ENCODE data around the gene CAMSAP1.
"Not testable (repeated sequence)": the region's sequence is repeated elsewhere in the genome, so short reads cannot be mapped to it uniquely, and the experiment has no call there.

Gene CAMSAP1

DNA sequence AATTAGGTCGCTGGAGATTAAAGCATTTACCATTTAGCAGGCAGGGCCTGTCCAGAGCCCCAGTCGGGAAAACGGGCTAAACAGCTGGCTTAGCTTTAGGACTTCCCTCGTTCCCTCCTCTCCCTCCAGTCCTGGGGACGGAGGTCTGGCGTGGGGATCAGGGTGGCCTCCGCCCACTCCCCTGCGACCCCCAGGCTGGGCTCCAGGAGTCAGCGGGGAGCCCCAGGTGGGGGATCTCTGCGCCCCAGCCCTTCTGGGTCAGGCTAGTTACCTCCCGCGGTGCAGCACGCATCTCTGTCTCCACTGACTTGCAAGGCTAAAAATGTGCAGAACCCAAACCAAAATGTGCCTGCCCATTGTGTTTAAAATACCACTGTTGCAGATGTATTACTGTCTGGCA, 16.2 kb upstream of the CAMSAP1 start:
- TF ChIP-seq, protein P1, sequence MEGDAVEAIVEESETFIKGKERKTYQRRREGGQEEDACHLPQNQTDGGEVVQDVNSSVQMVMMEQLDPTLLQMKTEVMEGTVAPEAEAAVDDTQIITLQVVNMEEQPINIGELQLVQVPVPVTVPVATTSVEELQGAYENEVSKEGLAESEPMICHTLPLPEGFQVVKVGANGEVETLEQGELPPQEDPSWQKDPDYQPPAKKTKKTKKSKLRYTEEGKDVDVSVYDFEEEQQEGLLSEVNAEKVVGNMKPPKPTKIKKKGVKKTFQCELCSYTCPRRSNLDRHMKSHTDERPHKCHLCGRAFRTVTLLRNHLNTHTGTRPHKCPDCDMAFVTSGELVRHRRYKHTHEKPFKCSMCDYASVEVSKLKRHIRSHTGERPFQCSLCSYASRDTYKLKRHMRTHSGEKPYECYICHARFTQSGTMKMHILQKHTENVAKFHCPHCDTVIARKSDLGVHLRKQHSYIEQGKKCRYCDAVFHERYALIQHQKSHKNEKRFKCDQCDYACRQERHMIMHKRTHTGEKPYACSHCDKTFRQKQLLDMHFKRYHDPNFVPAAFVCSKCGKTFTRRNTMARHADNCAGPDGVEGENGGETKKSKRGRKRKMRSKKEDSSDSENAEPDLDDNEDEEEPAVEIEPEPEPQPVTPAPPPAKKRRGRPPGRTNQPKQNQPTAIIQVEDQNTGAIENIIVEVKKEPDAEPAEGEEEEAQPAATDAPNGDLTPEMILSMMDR (IDR thresholded peaks at IDR 0.05; ENCODE audit: low read depth, low read length), result no peak
- H3K4me3 ChIP-seq (ENCODE audit: low read depth, low read length), result no peak overlapping the region
- no peak for DNase-seq (ENCODE audit: low read depth, low spot score)
- in situ Hi-C loops (cut with HindIII; ENCODE audit: low sequenced_read_pairs), result no loop called here

DNA sequence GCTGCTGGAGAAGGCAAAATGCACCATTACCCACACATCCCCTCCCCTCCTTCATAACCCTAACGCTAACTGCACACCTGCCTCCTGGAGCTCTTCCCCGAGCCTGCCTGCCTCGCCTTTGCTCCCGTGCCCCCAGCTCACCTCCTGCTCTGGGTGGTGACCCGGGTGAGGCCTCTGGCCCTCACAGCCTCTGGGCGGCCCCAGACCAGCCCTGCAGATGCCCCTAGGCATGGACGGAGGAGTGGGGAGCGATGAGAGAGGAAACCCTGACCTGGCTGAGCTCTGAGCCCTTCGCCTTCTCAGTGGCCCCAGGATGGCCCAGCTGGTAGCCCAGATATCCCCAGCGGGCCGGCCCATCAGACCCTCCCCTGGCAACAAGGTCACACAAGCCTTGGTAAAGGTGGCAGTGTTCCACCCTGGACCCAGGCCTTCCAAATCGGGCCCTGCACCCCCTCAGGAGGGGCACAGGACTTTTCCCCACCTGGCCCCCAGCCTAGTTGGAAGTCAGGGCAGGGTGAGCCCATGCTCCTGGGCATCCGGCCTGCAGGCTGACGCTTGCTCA, 14.5 kb upstream of the CAMSAP1 start:
- TF ChIP-seq, protein P1 (IDR thresholded peaks at IDR 0.05; ENCODE audit: low read depth, low read length), result no peak

DNA sequence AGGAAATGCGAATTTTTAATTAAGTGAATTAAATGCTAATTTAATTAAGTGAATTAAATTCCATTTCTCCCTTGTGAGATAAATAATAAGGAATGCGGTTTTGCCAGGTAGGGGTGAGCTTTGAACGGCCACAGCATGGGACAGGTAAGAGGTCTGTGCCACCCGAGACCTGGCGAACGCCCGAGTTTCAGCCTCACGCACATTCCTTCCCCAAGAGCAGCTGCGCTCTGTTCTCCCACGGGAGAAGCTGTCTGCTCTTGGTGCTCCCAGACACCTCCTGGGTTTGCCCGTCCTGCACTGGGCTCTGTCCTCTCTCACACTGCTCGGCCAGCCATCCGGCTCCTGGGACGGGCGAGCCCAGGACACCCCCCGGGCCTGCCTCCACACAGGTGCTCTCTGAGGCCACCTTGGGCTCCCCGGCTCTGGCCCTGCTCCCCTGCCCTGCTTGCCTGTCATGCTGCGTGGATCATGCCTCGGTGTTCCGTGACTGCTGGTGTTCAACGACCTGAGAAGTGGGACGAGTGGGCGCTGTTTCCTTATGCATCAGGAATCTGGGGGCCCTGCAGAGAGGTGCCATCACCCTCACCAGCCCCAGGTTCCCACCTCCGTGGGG, 13.7 kb upstream of the CAMSAP1 start:
- no peak for DNase-seq (ENCODE audit: low read depth, low spot score)
- in situ Hi-C loops (cut with HindIII; ENCODE audit: low sequenced_read_pairs), result no loop called here
- TF ChIP-seq, protein P1 (IDR thresholded peaks at IDR 0.05; ENCODE audit: low read depth, low read length), result no peak
- no peak overlapping the region for H3K4me3 ChIP-seq (ENCODE audit: low read depth, low read length)

More for the DNA sequence above, 14.5 kb upstream of the CAMSAP1 start:
- in situ Hi-C loops (cut with HindIII; ENCODE audit: low sequenced_read_pairs), result no loop called here
- no peak for DNase-seq (ENCODE audit: low read depth, low spot score)
- no peak overlapping the region for H3K4me3 ChIP-seq (ENCODE audit: low read depth, low read length)

DNA sequence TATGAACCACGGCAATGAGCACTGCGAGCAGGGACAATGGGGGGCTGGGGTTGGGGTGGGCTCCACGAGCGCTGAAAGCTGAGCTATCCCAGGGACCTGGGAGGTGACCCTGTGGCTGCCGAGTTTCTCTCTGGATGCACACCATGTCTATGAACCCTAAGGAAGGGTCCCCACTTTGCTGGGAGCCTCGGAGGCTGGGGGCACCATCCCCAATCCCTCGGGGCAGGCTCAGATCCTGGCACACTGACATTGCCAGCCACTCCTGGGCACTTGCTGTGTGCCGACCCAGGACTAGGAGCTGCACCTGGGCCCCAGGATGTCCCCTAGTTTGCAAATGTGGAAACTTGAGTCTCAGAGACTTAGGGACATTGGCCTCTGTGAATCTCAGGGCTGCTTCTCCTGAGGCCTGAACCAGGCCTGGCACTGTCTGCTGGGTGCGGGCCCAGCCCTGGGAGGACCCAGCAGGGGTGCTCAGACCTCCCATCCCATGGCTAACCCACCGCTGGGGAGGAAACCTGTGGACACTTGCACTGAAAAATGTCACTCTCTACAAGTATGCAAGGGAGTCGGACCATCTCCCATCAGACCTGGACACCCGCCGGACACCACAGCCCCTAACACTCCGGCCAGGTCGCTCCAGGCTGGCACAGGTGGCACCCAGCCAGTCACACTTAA, 13.0 kb upstream of the CAMSAP1 start:
- no peak overlapping the region for H3K4me3 ChIP-seq (ENCODE audit: low read depth, low read length)
- in situ Hi-C loops (cut with HindIII; ENCODE audit: low sequenced_read_pairs), result no loop called here
- DNase-seq (ENCODE audit: low read depth, low spot score), result no peak
- TF ChIP-seq, protein P1 (IDR thresholded peaks at IDR 0.05; ENCODE audit: low read depth, low read length), result no peak

DNA sequence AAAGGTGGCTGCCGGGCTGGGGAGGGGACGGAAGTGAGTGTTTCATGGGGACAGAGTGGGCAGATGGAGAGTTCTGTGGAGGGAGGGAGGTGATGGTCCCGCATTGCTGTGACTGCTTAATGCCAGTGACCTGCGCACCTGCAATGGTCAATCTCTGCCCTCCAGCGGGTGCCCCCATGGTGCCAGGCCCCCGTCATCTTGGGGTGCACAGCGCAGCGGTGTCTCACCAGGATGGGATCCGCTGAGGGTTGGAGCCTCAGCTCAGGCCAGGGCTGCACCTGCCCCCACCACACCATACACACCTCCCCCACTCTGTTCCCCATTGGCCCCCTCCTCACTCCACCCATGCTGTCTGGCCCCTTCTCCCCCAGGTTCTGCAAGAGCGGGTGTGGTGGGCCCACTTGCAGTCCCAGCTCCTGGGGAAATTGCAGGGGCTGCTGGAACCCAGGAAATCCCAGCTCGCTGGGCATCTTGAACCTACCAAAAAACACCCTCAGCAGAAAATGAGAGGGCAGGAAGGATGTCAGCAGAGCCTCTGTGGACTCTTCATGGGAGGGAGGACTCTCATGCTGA, 12.1 kb upstream of the CAMSAP1 start:
- no peak overlapping the region for H3K4me3 ChIP-seq (ENCODE audit: low read depth, low read length)
- no peak for DNase-seq (ENCODE audit: low read depth, low spot score)
- TF ChIP-seq, protein P1 (IDR thresholded peaks at IDR 0.05; ENCODE audit: low read depth, low read length), result no peak
- in situ Hi-C loops (cut with HindIII; ENCODE audit: low sequenced_read_pairs), result no loop called here

DNA sequence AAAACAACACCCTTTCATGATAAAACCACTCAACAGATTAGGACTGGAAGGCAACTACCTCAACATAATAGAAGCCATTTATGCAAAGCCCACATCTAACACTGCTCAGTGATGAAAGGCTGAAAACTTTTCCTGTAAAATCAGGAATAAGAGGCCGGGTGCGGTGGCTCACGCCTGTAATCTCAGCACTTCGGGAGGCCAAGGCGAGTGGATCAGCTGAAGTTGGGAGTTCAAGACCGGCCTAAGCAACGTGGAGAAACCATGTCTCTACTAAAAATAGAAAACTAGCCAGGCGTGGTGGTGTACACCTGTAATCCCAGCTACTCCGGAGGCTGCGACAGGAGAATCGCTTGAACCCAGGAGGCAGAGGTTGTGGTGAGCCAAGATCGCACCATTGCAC, 8.9 kb upstream of the CAMSAP1 start:
- H3K4me3 ChIP-seq (ENCODE audit: low read depth, low read length); DNase-seq (ENCODE audit: low read depth, low spot score); in situ Hi-C loops (cut with HindIII; ENCODE audit: low sequenced_read_pairs): not testable (repeated sequence)

DNA sequence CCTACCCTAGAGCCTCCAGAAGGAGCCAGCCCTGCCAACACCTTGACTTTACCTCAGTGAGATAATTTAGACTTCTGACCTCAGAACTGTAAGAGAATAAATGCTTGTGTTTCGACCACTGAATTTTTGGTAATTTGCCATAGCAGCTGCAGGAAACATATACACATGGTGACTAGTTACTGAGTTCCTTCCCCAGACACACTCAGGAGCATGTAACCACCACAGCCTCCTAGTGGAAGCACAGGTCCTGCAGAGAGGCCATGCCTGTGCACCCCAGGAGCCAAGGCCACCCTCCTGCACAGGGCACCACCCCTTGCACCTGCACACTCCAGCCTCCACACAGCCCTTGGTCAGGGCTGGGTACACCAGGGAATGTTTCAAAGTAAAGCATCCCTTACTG, 7.6 kb upstream of the CAMSAP1 start:
- no peak overlapping the region for H3K4me3 ChIP-seq (ENCODE audit: low read depth, low read length)
- in situ Hi-C loops (cut with HindIII; ENCODE audit: low sequenced_read_pairs), result no loop called here
- TF ChIP-seq, protein P1 (IDR thresholded peaks at IDR 0.05; ENCODE audit: low read depth, low read length), result no peak
- DNase-seq (ENCODE audit: low read depth, low spot score), result peak; percentile 38

DNA sequence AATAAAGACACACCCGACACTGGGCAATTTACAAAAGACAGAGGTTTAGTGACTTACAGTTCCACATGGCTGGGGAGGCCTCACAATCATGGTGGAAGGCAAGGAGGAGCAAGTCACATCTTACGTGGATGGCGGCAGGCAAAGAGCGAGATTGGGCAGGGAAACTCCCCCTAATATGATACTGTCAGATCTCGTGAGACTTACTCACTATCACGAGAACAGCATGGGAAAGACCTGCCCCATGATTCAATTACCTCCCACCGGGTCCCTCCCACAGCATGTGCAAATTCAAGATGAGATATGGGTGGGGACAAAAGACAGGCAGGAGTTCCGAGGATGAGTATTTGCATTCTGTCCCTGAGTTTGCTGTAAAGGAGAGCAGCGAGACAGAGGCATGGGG, 3.9 kb upstream of the CAMSAP1 start:
- DNase-seq (ENCODE audit: low read depth, low spot score); in situ Hi-C loops (cut with HindIII; ENCODE audit: low sequenced_read_pairs); H3K4me3 ChIP-seq (ENCODE audit: low read depth, low read length): not testable (repeated sequence)
